Esophagus muscularis mucosa (tissue), 4 donors: ENCODE data around the gene CYGB. TPM values are rescaled to one million over a fixed set of nuclear protein-coding genes. Genes with fewer than 3 reads are reported as not detected.

ENCODE experiments used
- DNase-seq: peaks from one replicate; pipeline ENCODE4 v3.0.0-alpha.2; 2017; ENCODE audit errors: extremely low spot score
- H3K27ac ChIP-seq, 4 donors: fragments of 200-600 bp; sonication (generic); replicated peaks in 1 of 4; 1 replicate in 3 of 4; 2 replicates in 1 of 4; pipeline ENCODE4 v1.5.1; 2016 to 2019; ENCODE audit warnings: mild to moderate bottlenecking in 1 of 4
- H3K27me3 ChIP-seq, 4 donors: fragments of 200-600 bp; sonication (generic); one replicate each; pipeline versions ENCODE4 v1.5.1 to v1.6.0; 2016 to 2019
- H3K36me3 ChIP-seq, 4 donors: fragments of 200-600 bp; sonication (generic); one replicate each; pipeline ENCODE4 v1.5.1; 2016 to 2019
- H3K4me1 ChIP-seq, 4 donors: fragments of 200-600 bp; sonication (generic); one replicate each; pipeline ENCODE4 v1.5.1; 2016 to 2019
- H3K4me3 ChIP-seq, 4 donors: fragments of 200-600 bp; sonication (generic); 1 replicate in 2 of 4; 2 replicates in 2 of 4; pipeline ENCODE4 v1.5.1; 2016 to 2019; ENCODE audit warnings: mild to moderate bottlenecking in 4 of 4, moderate library complexity in 1 of 4
- H3K9me3 ChIP-seq, 4 donors: fragments of 200-600 bp; sonication (generic); 1 replicate in 3 of 4; 2 replicates in 1 of 4; pipeline ENCODE4 v1.5.1; 2016 to 2019
- EP300 ChIP-seq: sonication (generic); formaldehyde crosslinking; IDR thresholded peaks from one replicate; pipeline ENCODE4 v1.6.1; 2017; ENCODE audit warnings: antibody characterized with exemption
- POLR2A ChIP-seq: fragments of 450-650 bp; IDR thresholded peaks from one replicate; pipeline ENCODE4 v1.6.1; 2017; ENCODE audit warnings: antibody characterized with exemption, moderate library complexity, mild to moderate bottlenecking, low read depth
- POLR2AphosphoS5 ChIP-seq, 2 donors: sonication (generic); formaldehyde crosslinking; IDR thresholded peaks; one replicate each; pipeline ENCODE4 v1.6.1; 2017; ENCODE audit warnings: antibody characterized with exemption in 2 of 2
- WGBS: methylation state at CpG from one replicate; pipeline ENCODE4 v1.1.5; 2018; 5-methylcytosine and 5-hydroxymethylcytosine counted together
- intact Hi-C: fragments of 100-400 bp; cut with DNase I; formaldehyde crosslinking; loops from one replicate; pipeline ENCODE4 v1.15.1; 2023
- total RNA-seq, 4 donors: library from RNA; depleted of rRNA; stranded (reverse); fragments of >200 nt; gene quantifications; one replicate each; pipeline versions ENCODE4 v1.1.0 to v1.2.1, GENCODE V29; 2016
- TF ChIP-seq, protein P1 (sequence below), 3 experiments: fragments of 200-600 bp in 2 of 3; fragments of 450-650 bp in 1 of 3; sonication (generic) in 2 of 3; IDR thresholded peaks; one replicate each; pipeline ENCODE4 v1.5.1; 2017 to 2019; ENCODE audit warnings: antibody characterized with exemption in 3 of 3, mild to moderate bottlenecking in 2 of 3, moderate library complexity in 1 of 3

Gene CYGB
- total RNA-seq, 4 donors from 2014 or later = 10.8 to 23.5 (median 20.7) TPM

DNA sequence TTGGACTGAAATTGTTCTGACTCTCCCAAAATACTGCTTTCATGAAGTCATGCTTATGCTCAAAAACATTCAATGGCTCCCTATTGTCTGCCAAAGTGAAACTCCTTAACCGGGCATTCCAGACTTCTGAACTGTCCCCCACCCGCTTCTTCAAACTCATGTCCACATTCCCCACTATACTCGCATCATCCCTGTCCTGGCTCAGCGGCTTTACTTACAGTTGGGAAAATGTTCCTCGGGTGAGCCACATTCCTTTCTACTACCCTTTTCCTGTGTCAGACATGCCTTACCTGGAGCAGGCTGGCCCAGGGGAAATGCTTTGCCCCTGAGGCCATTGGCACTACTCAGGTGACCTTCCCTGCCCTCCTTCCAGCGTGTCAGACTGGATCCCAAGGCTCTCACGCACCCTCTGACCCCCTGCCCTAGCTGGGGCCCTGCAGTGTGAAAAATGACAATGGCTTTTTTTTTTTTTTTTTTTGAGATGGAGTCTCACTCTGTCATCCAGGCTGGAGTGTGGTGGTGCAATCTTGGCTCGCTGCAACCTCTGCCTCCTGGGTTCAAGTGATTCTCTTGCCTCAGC is 5.3 kb downstream of the CYGB start:
- peaks cover 0 to 3% (median 0%) of the 10 kb centered on the region in 4 donors for H3K36me3 ChIP-seq
- H3K4me1 ChIP-seq = peaks cover 43 to 73% (median 67%) of the 10 kb centered on the region in 4 donors
- no peak for DNase-seq
- no peak overlapping the region for H3K4me3 ChIP-seq
- peaks cover 0 to 62% (median 4%) of the 10 kb centered on the region in 4 donors for H3K27me3 ChIP-seq
- TF ChIP-seq EP300 = no peak
- no peak for TF ChIP-seq POLR2A
- TF ChIP-seq, protein P1, sequence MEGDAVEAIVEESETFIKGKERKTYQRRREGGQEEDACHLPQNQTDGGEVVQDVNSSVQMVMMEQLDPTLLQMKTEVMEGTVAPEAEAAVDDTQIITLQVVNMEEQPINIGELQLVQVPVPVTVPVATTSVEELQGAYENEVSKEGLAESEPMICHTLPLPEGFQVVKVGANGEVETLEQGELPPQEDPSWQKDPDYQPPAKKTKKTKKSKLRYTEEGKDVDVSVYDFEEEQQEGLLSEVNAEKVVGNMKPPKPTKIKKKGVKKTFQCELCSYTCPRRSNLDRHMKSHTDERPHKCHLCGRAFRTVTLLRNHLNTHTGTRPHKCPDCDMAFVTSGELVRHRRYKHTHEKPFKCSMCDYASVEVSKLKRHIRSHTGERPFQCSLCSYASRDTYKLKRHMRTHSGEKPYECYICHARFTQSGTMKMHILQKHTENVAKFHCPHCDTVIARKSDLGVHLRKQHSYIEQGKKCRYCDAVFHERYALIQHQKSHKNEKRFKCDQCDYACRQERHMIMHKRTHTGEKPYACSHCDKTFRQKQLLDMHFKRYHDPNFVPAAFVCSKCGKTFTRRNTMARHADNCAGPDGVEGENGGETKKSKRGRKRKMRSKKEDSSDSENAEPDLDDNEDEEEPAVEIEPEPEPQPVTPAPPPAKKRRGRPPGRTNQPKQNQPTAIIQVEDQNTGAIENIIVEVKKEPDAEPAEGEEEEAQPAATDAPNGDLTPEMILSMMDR (IDR thresholded peaks at IDR 0.05) = no peak
- no peak for TF ChIP-seq POLR2AphosphoS5 (IDR thresholded peaks at IDR 0.05)
- H3K9me3 ChIP-seq = no peaks in the 10 kb centered on the region
- intact Hi-C loops = no loop called here
- H3K27ac ChIP-seq = peak overlapping the region in 3 of 4 donors; percentile 82 to 90 (median 88)
- WGBS = 84% methylated on average over 8 of the region's 8 CpGs

DNA sequence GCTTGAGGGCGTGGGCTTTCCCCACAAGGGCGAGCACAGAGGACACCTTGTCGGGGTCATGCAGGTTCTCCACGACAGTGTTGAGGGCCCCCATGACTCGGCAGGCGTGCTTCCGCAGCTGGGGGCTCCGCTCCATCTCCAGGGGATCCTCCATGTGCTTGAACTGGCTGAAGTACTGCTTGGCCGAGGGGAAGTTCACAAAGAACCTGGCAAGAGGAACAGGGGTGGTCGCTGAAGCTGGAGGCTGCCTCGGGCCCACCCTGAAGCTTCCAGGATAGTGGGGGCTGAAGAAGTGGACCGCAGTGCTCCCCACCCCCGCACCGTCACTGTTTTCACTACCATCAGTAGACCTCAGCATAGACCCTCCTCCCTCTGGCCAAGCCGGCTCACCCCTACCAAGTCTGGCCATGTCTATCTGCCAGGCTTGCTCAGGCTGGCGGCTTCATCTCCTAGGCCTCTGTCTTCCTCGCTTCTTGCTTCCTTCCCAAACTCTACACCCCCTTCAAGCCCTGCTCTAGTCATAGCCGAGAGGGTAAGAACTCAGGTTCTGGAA is 5.9 kb downstream of the CYGB start:
- H3K9me3 ChIP-seq = no peaks in the 10 kb centered on the region
- no peak overlapping the region for H3K4me3 ChIP-seq
- TF ChIP-seq EP300 (no peak), POLR2A (no peak), POLR2AphosphoS5 (IDR thresholded peaks at IDR 0.05) (no peak)
- TF ChIP-seq, protein P1 (IDR thresholded peaks at IDR 0.05) = no peak
- H3K27ac ChIP-seq = peak overlapping the region; percentile 80 to 90 (median 85)
- no peak for DNase-seq
- intact Hi-C loops = no loop called here
- peaks cover 0 to 62% (median 1%) of the 10 kb centered on the region in 4 donors for H3K27me3 ChIP-seq
- WGBS = 92% methylated on average over 11 of the region's 18 CpGs
- peaks cover 47 to 68% (median 65%) of the 10 kb centered on the region in 4 donors for H3K4me1 ChIP-seq
- peaks cover 0 to 3% (median 0%) of the 10 kb centered on the region in 4 donors for H3K36me3 ChIP-seq

DNA sequence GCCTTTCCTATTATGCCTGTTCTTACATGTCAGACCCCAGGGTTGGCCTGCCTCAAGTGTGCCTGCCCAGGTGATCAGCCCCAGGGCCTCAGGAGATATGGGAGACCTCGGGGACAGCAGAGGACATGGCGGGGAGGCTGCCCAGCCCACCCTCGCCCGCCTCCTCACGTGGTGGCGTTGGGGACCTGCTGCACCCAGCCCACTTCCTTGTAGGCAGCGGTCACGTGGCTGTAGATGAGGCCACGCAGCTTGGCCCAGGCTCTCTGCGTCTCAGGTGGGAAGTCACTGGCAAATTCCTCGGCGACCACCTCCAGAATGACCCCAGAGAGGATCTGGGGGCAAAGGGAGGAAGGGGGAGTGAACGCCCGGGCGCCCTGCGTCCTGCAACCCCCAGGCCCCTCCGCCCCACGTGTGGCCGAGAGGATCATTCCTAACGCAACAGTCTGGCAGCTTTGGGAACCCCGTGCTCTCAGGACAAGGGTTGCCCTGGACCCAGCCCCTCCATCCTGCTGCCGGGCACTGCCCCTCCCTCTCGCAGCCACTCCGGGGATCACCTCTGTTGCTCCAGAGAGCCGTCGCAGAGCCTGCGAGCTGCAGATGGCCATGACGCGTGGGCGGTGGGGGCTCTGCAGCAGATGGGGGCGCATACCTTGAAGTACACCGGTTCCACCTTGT is 6.6 kb downstream of the CYGB start:
- Histone ChIP-seq H3K4me3 (no peak overlapping the region), H3K27ac (peak overlapping the region; percentile 80 to 90 (median 85)), H3K9me3 (no peaks in the 10 kb centered on the region), H3K27me3 (peaks cover 0 to 56% (median 0%) of the 10 kb centered on the region in 4 donors), H3K36me3 (peaks cover 0 to 3% (median 0%) of the 10 kb centered on the region in 4 donors), H3K4me1 (peaks cover 47 to 62% (median 59%) of the 10 kb centered on the region in 4 donors)
- DNase-seq = no peak
- TF ChIP-seq EP300 (no peak), POLR2AphosphoS5 (IDR thresholded peaks at IDR 0.05) (no peak), POLR2A (no peak)
- TF ChIP-seq, protein P1 (IDR thresholded peaks at IDR 0.05) = no peak
- intact Hi-C loops = no loop called here
- 89% methylated on average over 26 of the region's 32 CpGs for WGBS

DNA sequence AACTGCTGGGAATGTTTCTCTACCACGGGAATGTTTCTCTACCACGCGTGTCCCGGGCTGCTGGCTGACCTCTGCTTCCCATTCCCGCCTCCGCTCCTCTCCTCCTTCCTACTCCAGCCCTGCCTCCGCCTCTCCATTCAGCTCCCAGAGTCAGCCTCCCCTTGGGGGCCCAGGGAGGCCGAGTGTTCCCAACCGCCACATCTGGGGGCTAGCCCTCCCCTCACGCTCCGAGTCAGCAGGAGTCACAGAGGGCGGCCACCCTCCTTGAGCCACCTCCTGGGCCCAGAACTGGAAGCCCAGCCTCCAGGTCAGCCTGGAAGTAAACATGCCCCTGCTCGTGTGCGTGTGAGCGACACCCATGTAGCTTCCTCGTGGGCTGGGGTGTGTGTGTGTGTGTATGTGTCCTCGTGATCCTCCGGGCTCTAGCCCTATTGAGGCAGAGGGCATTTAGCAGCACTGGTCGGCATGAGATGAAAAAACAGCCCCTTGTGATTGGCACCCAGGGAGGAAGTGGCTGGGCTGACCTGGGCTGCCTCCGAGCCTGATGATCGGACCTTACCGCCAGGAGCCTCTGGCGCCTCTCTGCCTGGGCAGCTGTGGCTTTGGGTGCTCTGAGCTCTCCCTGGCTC is 7.3 kb downstream of the CYGB start:
- DNase-seq = no peak

More for the DNA sequence above, 7.3 kb downstream of the CYGB start:
- TF ChIP-seq, protein P1 (IDR thresholded peaks at IDR 0.05) = no peak
- TF ChIP-seq POLR2A (no peak), POLR2AphosphoS5 (IDR thresholded peaks at IDR 0.05) (peak; percentile 7 to 30), EP300 (no peak)
- H3K4me1 ChIP-seq = peaks cover 49 to 56% (median 55%) of the 10 kb centered on the region in 4 donors
- H3K9me3 ChIP-seq = no peaks in the 10 kb centered on the region
- intact Hi-C loops = no loop called here
- H3K27ac ChIP-seq = peak overlapping the region; percentile 80 to 90 (median 85)
- peaks cover 0 to 48% (median 0%) of the 10 kb centered on the region in 4 donors for H3K27me3 ChIP-seq
- H3K36me3 ChIP-seq = peaks cover 0 to 3% (median 0%) of the 10 kb centered on the region in 4 donors
- peak overlapping the region in 3 of 4 donors; percentile 8 to 34 (median 18) for H3K4me3 ChIP-seq
- 57% methylated on average over 22 of the region's 23 CpGs for WGBS
